HuH-7 (cell line): ENCODE measurements around the gene TTLL9.

Experiments used
- DNase-seq: peaks from one replicate; pipeline ENCODE4 v3.0.0; 2011; ENCODE audit warnings: low spot score

TTLL9 gene

DNA sequence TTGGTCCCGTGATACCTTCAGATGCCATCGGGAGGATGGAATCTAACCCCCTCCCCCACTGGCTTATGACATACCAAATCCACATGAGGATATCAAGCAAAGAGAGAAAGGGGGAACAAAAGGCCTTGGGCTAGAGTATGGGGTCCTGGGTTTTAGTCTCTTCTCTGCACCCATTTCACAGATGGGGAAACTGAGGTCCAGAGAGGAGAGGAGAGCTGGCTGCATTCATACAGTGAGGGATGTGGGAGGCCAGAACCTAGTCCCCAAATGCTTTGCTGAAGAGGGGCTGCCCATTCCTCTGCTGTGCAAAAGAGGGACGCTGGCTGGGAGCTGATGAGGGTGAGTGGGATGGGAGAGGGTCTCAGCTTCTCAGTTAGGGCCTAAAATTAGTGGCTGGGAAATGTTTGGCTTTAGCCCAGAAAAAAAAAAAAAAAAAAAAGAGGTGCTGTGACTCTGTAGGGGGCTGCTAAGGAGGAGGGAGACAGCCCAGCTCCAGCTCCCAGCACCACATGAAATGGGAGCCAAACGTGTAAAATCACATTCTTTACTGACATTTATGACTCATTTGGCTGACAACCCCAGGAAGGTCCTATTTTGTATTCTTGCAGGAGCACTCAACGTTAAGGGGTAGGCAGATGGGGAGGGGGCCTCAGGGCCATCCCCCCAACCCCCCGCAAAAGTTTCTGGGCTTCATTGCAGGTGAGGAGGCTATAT is 109.4 kb downstream of the TTLL9 start:
- DNase-seq, result no peak

DNA sequence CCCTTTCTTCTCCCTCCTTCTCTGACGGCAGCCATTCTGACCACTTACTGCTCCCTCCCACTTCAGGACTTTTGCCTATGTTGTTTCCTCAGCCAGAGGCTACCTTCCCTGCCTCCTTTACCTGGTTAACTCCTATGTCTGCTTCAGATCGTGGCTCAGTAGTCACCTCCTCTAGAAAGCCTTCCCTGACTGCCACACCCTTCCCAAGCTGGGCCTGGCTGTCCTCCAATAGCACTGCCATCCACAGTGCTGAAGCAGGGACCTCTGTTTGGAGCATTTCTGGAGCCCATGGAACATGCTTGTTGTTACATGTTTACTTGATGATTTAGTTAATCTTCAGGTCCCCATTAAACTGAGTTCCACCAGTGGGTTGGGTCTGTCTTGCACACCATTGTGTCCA is 111.3 kb downstream of the TTLL9 start:
- DNase-seq, result no peak

DNA sequence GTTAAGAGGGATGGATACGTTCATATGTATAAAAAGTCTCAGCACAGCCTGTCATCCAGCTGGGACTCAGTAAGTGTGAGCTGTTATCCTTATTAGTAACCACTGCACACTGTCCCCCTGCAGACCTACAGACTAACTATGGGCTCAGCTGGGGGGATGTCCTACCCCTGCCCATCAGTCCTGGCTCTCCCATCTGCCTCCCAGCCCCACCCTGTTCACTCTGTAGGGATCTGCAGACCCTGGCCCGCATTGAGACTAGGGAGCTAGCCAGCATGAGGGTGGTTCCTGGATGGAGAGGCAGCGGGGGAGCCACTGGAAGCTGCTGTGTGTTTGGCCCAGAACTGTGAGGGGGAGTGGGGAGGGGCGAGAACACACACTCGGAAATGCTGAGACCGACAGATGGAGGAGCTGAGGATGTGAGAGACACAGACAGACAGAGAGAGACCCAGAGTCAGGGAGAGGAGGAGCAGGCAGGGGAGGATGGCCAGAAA is 114.6 kb downstream of the TTLL9 start:
- DNase-seq, result no peak

DNA sequence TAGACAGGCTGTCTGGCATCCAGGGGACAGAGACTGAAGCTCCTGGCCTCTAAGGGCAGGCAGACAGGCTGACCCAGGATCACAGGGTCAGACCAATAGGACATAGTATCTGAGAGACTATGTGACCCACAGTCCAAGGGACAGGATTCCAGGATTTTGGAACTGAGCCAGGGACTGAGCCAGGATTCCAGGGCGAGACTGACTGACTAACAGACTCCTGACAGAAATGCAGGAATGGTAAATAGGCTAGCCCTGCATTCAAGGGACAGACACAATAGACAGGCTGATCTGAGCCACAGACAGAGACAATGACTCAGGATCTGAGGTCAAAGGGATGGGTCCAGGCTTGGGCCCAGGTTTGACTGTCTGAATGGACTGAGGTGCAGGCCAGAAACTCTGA is 117.3 kb downstream of the TTLL9 start:
- no peak for DNase-seq

DNA sequence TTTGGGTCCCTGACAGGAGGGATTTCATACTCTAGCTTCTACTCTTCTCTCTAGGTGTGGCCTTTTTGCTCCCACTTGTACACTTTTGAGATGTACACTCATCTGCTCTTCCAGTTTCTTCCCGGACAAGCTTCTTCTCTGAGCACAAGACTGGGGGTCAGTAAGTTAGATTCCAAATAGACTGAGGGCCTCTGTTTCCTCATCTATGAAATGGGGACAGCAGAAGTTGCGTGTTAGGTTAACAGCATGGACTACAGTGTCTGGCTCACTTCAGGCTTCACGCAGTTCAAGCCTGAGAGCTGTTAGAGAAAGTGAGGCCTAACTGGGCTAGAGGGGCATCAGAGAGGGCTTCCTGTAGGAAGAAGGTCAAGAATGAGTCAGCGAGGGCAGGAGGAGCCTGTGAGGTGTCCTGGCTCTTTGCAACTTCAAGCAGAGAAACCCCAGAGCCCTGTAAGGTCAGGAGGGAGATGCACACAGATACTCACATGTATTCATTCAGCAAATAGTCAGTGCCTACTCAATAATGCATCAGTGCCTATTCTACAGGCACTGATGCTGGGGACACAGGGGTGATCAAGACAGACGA is 118.1 kb downstream of the TTLL9 start:
- no peak for DNase-seq

DNA sequence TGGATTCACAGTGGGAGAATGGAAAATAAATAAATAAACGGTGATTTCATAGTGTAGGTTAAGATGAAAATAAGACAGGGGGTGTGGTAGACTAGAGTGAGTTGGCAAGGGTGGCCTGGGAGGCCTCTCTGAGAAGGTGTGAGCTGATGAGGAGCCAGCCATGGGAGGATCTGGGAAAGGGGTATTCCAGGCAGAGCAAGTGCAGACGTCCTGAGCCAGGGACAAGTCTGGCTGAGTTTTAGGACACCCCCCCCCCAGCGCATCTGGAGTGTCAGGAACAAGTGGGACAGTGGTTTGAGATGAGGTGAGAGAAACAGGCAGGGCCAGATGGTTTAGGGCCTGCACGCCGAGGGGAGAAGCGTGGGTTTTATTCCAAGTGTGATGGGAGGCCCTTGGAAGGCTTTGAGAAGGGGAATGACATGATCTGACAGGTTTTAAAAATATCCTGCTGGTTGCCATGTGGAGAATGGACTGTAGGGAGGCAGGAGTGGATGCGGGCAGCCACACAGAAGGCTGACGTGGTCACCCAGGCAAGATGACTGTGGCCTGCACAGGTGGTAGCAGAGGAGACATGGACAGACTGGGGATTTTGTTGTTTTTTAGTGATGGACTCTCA is 118.7 kb downstream of the TTLL9 start:
- no peak for DNase-seq

DNA sequence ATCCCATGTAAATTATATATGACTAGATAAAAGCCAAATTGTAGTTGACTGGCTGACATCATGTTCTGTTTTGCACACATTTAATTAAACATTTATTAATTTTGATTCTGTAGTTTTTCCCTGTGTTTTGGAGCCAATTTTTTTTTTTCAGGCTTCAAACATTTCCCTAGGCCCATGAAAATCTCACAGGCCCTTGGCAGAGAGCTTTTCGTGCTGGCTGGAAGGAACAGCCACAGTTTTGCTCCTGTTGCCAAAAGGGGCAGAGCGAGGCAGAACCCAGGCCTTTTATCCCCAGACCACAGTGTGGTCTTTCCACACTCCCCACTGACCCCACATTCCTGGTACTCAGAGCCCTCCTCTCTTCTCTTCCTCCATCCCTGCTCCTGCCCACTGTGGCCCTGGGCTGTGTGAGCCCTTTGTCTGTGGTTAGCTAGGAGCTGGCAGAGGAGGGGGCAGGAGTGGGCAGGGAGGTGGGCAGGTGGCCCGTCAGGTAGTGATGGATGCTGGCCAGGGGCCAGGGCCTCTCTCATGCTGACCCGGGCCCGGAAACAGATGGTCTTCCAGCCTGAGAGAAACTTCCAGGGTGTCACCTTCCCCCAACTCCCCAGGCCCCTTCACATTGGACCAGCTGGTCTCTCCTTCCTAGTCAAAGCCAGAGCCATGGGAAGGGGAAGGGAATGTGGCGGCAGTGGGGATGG is 120.4 kb downstream of the TTLL9 start:
- no peak for DNase-seq

DNA sequence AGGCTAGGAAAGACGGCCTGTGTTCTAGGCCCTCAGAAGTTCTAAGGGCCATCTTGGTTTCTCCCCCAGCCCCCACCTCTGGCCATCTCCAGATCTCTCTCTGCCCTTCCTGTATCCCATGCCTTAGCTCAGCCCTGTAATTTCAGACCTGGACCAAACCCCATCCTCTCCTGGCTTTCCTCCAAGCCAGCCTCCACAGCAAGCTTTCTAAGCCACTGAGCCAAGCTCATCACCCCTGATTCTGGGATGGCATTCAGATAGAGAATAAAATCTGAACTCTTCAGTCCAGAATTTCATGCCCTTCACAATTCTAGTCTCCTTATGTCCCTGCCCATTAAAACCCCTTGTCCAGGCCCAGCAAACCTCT is 120.9 kb downstream of the TTLL9 start:
- DNase-seq, result no peak

DNA sequence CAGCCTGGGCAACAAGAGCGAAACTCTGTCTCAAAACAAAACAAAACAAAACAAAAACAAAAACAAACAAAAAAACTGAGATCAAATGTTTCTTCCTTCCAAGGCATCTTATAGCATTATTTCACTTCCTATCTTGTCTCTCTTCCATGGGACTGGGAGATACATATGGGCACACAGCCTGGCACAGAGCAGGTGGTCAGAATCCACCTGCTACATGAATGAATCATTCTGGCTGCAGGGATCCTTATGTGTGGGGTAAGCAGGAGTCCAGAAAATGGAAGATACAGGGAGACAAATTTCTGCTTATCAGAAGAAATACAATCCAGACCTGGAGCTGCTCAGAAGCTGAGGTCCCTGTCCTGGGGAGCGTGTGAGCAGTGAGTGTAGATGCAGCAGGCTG is 121.7 kb downstream of the TTLL9 start:
- no peak for DNase-seq
